Measurements from ENCODE around the gene WDR88. TPM values are rescaled to one million over a fixed set of nuclear protein-coding genes. Genes with fewer than 3 reads are reported as not detected.

Gene WDR88
- total and polyA plus RNA-seq, 10 of the 15 experiments (the other 5 are each of a cell fraction or from before 2014, with no cell fraction given) = 0.19 to 0.34 TPM; not detected in 8

- 34% methylated on average over 14 of the region's 14 CpGs for WGBS (ENCODE audit: insufficient coverage, insufficient replicate concordance, low lambda C conversion rate, missing lambda C conversion rate)
- H3K4me2 ChIP-seq (ENCODE audit: control insufficient read depth, insufficient read depth) = no peak overlapping the region
- DNase-seq (ENCODE audit: low read depth, low spot score) = no peak
- TF ChIP-seq BMI1 (IDR thresholded peaks at IDR 0.05; ENCODE audit: borderline replicate concordance) (no peak), EGR1 (IDR thresholded peaks at IDR 0.05; ENCODE audit: borderline replicate concordance in 1 of 2, low read depth in 2 of 2, low read length in 2 of 2) (no peak), TAF1 (IDR thresholded peaks at IDR 0.05; ENCODE audit: borderline replicate concordance, low read depth, low read length) (no peak), ZNF384 (IDR thresholded peaks at IDR 0.05; ENCODE audit: borderline replicate concordance, low read depth, low read length) (no peak), NFXL1 (IDR thresholded peaks at IDR 0.05; ENCODE audit: borderline replicate concordance) (no peak), ZNF622 (IDR thresholded peaks at IDR 0.05) (no peak), FOS (IDR thresholded peaks at IDR 0.05; ENCODE audit: borderline replicate concordance, extremely low read depth, insufficient read length) (no peak), ZSCAN29 (IDR thresholded peaks at IDR 0.05) (no peak), TCF7 (IDR thresholded peaks at IDR 0.05; ENCODE audit: borderline replicate concordance) (no peak), SPI1 (IDR thresholded peaks at IDR 0.05; ENCODE audit: borderline replicate concordance, insufficient read depth, low read depth, low read length) (no peak), CTCF (IDR thresholded peaks at IDR 0.05 in 2 of 3, conservative IDR thresholded peaks at IDR 0.05 in 1 of 3; ENCODE audit: control insufficient read depth in 2 of 3, extremely low read depth in 1 of 3, insufficient read depth in 1 of 3, low read depth in 3 of 3, low read length in 3 of 3) (no peak), ASH2L (IDR thresholded peaks at IDR 0.05; ENCODE audit: borderline replicate concordance, low read depth) (no peak)
- TF ChIP-seq, protein P1, sequence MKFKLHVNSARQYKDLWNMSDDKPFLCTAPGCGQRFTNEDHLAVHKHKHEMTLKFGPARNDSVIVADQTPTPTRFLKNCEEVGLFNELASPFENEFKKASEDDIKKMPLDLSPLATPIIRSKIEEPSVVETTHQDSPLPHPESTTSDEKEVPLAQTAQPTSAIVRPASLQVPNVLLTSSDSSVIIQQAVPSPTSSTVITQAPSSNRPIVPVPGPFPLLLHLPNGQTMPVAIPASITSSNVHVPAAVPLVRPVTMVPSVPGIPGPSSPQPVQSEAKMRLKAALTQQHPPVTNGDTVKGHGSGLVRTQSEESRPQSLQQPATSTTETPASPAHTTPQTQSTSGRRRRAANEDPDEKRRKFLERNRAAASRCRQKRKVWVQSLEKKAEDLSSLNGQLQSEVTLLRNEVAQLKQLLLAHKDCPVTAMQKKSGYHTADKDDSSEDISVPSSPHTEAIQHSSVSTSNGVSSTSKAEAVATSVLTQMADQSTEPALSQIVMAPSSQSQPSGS (IDR thresholded peaks at IDR 0.05; ENCODE audit: low read length) = no peak
- TF ChIP-seq, protein P2, sequence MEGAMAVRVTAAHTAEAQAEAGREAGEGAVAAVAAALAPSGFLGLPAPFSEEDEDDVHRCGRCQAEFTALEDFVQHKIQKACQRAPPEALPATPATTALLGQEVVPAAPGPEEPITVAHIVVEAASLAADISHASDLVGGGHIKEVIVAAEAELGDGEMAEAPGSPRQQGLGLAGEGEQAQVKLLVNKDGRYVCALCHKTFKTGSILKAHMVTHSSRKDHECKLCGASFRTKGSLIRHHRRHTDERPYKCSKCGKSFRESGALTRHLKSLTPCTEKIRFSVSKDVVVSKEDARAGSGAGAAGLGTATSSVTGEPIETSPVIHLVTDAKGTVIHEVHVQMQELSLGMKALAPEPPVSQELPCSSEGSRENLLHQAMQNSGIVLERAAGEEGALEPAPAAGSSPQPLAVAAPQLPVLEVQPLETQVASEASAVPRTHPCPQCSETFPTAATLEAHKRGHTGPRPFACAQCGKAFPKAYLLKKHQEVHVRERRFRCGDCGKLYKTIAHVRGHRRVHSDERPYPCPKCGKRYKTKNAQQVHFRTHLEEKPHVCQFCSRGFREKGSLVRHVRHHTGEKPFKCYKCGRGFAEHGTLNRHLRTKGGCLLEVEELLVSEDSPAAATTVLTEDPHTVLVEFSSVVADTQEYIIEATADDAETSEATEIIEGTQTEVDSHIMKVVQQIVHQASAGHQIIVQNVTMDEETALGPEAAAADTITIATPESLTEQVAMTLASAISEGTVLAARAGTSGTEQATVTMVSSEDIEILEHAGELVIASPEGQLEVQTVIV (IDR thresholded peaks at IDR 0.05; ENCODE audit: borderline replicate concordance, partially characterized antibody) = no peak
- no peak overlapping the region for H3K9ac ChIP-seq (ENCODE audit: control insufficient read depth, insufficient read depth, low read length)
- RAD21 ChIA-PET (ENCODE audit: unreplicated experiment) = no interaction called here
- no peaks in the 10 kb centered on the region for H3K36me3 ChIP-seq (ENCODE audit: control insufficient read depth in 2 of 2, insufficient read depth in 2 of 2, low read length in 1 of 2)
- no peaks in the 10 kb centered on the region for H3K79me2 ChIP-seq (ENCODE audit: control insufficient read depth, insufficient read depth, low read length)
- no peak for FAIRE-seq
- H3K27ac ChIP-seq (ENCODE audit: control insufficient read depth, insufficient read depth) = no peak overlapping the region
- H2AFZ ChIP-seq (ENCODE audit: control insufficient read depth, low read depth, low read length) = no peak overlapping the region
- BruUV-seq (replicated peaks) = no TSS peak
- no peaks in the 10 kb centered on the region for H3K27me3 ChIP-seq (replicated peaks in 1 of 2; ENCODE audit: control insufficient read depth in 2 of 2, insufficient read depth in 2 of 2, low read length in 1 of 2)
- no peaks in the 10 kb centered on the region for H3K9me3 ChIP-seq (replicated peaks; ENCODE audit: control insufficient read depth, insufficient read depth, low read length)
- POLR2A ChIA-PET = no interaction called here
- intact Hi-C loops (cut with micrococcal nuclease; ENCODE audit: unreplicated experiment) = no loop called here
- no peak overlapping the region for H3K4me3 ChIP-seq
- in situ Hi-C loops (cut with MboI) = no loop called here
- CTCF ChIA-PET = interaction anchor here (2.6 kb wide), 1 partner anchor 33 kb away, joined by 11 read pairs; no protein-coding TSS in a partner anchor
- ATAC-seq = no peak
- H3K4me1 ChIP-seq (ENCODE audit: control insufficient read depth, insufficient read depth, low read length) = no peaks in the 10 kb centered on the region
- H4K20me1 ChIP-seq (ENCODE audit: control insufficient read depth, insufficient read depth) = no peaks in the 10 kb centered on the region
- SMC1A ChIA-PET (ENCODE audit: uncharacterized antibody, unreplicated experiment) = interaction anchor here (1.7 kb wide), 1 partner anchor 33 kb away, joined by 5 read pairs; no protein-coding TSS in a partner anchor
These were observed 19.1 kb downstream of the WDR88 start for GRCh38 chr19:33150852-33151518.

Measured in GM12878 (cell line).